GM11168 (cell line): ENCODE data around the gene DTL.

Experiments
- in situ Hi-C: fragments of 300-500 bp; cut with MboI; formaldehyde crosslinking; loops from one replicate; pipeline ENCODE4 v1.12.0; 2022; ENCODE audit warnings: low sequenced_read_pairs; ENCODE audit not compliant: unreplicated experiment

The DTL gene

DNA sequence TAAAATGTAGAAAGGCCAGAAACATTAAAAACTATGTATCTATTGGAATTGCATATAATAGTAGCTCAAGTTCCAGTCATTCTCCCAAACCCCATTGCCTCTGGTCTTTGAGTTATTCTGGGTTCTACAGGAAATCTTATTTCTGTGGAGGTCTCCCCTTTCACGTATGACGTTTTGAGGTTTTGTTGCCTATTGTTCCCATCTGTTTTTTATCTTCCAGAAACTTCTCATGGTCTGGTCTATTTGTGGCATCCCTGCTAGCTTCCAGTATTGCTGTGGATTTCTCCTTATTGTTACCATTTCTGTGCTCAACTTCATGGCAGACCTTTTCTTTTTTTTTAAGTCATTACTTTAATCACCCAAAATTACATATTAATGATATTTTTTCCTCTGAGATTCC lies 43.3 kb downstream of the DTL start:
- in situ Hi-C loops = no loop called here

DNA sequence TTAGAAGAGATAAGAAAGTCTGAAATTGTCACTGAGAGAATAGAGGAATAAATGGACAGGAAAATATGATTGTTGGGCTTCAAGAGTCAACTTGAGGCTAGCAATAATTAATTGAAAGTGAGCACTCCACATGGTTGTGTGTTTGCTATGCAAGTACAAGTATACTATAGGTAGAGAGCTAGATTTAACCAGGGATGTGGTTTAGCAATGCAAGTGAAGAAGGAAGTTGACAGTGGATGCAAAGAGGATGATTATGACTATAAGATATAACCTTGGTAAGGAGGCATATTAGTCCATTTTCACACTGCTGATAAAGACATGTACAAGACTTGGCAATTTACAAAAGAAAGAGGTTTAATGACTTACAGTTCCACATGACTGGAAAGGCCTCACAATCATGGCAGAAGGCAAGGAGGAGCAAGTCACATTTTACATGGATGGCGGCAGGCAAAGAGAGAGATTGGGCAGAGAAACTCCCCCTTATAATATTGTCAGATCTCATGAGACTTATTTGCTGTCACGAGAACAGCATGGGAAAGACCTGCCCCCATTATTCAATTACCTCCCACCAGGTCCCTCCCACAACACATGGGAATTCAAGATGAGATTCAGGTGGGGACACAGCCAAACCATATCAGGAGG lies 47.3 kb downstream of the DTL start:
- in situ Hi-C loops = no loop called here

DNA sequence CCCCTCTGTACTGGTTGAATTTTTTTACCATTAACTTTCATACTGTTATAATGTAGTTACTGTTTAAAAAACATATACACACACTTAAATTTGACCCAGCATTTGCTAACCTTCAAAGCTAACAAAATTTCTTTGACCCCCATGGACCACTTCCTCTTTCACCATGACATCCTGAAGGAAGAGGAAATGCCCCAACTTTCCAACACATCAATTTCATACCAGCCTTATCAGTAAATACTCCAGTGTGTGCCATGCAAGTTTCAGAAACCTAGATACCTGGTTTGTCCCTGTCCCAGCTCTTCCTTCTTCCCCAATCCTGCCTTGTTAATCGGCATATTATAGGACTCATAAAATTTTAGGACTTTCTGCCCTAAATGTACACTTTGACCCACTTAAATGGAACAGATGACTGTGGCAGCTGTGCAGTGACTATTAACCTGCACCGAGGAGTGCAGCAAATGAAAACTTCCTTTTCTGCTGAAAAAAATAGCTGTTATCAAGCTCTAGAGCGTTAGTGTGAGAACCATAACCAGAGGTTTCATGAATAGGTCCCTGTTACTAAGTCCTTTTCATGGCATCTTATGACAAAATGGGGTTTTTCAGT lies 54.1 kb downstream of the DTL start:
- in situ Hi-C loops = no loop called here

DNA sequence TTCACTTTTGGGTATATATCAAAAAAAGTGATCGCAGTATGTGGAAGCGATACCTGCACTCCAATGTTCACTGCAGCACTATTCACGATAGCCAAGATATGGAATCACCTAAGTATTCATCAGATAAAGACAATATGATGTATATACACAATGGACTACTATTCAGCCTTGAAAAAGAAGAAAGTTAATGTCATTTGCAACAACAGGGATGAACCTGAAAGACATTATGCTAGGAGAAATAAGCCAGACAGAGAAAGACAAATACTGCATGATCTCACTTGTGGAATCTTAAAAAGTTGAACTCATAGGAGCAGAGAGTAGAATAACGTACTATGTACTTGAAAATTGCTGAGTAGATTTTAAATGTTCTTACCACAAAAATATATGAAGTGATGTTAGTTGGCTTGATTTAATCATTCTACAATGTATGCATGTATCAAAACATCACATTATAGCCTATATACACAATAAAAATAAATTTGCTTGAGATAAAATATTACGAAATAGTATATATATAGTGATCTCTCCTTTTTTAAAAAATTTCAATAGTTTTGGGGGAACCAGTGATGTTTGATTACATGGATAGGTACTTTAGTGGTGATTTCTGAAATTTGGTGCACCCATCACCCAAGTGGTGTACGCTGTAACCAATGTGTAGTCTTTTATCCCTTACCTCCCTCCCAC lies 56.0 kb downstream of the DTL start:
- in situ Hi-C loops = no loop called here

DNA sequence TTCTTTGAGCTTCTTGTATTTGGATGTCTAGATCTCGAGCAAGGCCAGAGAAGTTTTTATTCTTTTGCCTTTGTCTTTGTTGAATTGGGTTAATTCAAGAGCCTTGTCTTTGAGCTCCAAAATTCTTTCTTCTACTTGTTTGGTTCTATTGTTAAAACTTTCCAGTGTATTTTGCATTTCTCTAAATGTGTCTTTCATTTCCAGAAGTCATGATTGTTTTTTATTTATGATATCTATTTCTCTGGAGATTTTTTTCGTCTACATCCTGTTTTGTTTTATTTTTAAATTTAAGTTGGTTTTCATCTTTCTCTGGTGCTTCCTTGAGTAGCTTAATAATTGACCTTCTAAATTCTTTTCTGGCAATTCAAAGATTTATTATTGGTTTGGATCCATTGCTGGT lies 61.8 kb downstream of the DTL start:
- in situ Hi-C loops = no loop called here

DNA sequence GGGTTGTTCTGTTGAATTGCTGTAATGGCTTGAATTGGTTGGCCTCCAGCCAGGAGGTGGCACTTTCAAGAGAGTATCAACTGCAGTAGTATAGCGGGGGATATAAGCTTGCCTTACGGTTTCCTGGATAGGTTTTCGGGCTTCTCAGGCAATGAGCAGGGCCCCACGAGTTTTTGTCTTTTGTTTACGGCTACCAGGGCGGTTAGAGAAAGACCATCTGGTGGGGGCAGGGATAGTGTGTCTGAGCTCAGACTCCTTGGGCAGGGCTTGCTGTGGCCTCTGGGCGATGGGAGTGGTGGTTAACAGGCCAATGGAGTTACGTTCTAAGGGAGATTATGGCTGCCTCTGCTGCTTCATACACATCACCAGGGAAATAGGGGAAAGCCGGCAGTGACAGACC lies 62.8 kb downstream of the DTL start:
- in situ Hi-C loops = no loop called here

DNA sequence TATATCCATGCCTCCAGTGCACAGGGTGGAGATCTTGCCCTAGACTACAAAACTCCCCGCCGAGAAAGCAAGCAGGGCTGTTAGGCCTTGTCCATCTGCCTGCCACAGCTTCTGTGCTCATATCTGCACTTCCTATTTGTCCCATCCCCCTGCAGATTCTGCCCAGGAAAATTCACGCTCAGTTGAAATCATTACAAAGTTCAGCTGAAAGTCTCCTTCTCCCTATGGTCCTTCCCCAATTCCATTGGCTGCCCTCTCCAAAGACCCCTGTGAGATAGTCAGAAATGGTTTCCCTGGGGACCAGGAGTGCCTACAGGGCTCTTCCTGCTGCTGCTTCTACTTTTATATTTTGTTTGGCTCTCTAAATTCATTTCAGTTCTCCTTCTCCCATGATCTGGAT lies 63.2 kb downstream of the DTL start:
- in situ Hi-C loops = no loop called here

DNA sequence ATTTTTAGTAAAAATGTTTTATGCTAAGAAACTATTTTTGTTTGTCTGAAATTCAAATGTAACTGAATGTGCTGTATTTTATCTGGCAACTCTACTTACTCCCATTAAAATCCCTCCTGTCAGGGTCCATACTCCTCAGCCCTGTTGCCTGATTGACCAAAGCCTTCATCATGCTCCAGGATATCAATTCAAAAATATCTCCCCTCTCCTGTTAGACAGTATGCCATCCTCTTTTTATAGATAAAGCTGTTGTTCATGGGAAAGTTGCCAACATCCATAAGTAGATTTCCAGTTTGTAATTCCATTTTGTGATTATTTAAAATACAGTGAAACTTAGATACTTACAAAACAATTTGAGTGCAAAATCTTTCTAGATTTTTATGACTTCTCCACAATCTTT lies 65.7 kb downstream of the DTL start:
- in situ Hi-C loops = no loop called here

DNA sequence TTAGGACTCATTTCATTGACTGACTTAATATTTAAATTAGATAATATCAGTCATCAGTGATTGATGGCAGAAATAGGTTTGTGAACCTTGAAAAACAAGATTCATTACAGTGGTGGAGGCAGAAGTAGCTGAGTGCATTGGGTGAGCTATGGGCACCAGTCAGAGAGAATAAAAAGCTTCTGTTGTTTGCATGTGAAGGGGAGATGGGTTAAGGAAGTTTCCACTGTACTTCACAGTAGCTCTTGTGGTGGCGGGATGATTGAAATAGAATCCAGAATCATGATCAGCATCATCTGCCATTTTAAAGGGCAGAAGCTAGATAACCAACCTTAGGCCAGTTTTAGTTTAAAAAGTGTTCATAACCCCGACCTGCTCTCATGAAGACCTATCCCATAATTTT lies 66.2 kb downstream of the DTL start:
- in situ Hi-C loops = no loop called here

DNA sequence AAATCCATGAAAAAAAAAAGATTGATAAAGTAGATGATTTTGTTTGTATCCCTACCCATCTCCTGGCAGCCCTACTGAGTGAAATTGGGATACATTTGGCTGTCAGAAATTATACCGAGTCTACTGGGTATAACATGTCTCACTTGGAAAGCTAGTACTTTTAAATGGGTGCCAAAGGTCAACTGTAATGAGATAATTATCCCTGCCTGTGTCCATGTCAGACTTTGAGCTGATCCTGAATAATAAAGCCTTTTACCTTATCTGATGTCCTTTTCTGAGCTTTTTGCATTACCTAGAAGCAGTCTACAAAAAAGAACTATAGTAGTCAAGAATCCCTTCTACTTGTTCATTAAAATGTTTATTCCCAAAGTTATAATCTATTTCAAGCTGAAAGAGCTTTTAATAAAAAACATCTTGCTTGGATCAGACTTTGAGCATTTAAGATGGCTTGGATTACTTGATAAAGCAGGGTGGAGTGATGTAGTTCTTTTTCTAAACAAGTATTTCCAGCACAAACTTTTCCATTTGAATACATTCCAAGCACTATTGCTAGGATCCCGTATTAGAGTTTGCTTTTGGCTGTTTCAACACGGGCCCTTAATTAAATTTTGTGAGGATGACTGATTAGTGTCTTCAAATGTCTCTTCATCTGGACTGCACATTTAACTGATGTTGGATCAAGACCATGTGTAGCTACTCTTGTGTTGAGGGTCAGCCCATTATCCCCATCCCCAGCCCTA lies 69.2 kb downstream of the DTL start:
- in situ Hi-C loops = no loop called here

DNA sequence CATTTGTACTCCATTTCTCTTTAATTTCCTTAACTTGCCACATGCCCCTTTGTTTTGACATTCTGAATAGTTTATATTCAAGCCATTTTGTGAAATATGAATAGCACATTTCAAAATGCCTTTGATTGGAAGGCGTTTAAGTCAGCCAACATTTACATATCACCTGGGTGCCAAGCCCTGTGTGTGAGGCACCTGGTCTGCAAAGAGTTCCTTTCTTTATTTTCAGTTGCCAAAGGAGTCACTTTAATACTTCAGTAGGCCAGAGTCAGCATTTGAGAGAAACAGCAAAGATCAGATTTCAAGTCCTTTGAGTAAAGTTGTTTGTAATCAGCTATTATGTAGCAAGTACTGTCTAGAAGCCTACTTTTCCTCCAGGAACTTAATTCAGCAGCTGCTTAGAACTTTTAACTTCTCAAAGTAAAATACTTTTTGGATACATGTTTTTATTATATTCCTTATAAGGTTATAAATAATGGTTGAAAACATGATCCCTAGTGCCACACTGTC lies 70.8 kb downstream of the DTL start:
- in situ Hi-C loops = no loop called here

DNA sequence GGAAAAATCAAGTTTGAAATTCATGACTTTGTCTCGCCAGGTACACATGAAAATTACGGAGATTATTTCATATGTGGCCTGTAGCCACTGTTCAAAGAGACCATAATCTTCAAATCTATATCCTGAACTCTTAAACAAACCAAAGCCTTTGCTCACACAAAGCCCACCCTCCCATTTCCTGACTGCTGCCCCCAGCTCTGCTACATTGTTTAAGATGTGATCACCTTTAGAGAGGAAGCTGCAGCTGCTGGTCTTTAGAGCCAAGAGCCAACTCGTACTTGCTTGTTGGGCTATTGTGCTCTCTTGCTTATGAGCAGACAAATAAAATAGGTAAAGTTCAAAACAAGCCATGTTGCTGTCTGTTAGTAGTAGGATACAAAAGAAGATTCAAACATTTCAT lies 71.9 kb downstream of the DTL start:
- in situ Hi-C loops = no loop called here

DNA sequence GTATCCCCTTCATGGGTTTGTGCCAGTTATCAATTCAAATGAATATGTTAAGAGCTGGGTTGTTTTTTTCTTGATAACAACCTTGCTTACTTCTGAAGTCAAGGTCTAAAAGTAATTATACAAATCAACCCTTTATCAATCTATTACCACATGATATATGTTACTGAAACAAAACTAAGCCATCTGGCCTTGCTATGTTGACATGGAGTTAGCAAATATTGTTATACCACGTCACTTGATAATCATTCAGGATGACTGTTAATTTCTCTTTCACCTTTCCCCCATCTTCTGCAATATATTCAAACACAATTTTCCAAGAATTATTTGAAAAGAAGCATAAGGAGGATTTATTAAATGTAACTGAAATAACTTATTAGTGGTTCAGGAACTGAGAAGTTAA lies 72.6 kb downstream of the DTL start:
- in situ Hi-C loops = no loop called here

DNA sequence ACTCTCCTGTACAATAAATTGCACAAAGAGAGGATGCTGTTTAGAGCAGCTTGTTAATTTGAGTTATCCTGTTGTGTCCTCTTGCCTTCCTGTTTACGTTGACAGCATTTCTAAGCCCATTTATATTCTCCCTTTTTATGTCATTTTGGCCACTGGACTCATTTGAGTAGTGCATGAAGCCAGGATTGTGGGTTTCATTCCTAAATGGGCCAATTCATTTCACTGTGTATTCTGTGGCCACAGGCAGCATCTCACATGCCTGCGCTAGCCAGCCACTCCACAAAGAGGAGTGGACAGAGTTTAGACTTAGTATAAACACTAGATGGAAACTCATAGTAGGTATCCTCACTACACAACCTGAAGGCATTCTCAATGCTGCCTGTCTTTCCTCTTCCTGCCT lies 73.4 kb downstream of the DTL start:
- in situ Hi-C loops = no loop called here

DNA sequence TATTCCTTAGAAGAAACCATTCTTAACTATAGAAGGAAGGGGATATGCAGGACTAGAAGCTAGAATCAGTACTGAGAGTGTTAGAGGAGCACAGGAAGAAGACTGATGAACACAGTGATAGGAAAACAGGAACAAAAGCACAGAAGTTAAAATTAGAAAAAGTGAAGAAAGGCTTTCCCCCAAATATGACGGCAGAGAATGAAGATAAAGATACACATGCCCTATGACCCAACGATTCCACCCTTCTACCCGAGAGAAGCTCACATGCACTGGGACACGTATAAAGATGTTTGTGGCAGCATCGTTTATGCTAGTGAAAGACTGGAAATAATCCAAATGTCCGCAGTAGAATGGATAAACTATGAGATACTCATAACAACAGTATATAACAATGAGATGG lies 74.2 kb downstream of the DTL start:
- in situ Hi-C loops = no loop called here

DNA sequence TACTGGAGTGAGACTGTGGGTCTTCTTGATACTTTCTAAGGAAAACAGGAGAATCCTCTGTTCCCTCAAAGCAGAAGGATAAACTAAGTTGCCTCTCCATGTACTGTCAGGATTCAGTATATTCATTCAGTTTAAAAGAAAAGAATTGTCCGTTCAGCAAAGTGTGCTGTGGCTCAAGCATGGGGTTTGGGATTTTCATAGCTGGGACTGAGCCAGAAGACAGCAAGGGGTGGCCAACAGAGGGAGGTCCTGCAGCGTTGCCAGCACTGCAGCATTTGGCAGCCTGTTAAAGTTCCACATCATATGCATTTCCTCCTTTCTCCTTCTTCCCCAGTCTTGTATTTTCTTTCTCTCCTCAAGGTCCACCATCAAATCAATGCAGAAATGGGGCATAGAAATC lies 75.1 kb downstream of the DTL start:
- in situ Hi-C loops = no loop called here

DNA sequence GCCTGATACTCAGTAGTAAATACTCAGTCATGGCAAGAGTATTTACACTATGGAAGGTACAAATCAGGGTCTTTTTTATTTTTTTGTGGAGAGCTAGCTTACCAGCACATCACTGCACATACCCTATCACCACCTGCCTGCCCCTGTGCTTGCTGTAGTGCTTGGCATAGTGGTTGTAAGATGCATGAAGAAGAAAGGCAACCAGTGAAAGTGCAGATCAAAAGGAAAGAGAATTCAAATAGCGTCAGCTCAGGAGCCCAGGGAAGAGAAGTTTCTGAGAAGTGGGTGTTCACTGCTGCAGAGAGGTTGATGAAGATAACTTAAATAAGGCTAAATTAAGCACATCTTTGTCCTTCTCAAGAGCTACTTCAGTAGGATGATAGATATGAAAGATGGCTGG lies 76.0 kb downstream of the DTL start:
- in situ Hi-C loops = no loop called here

DNA sequence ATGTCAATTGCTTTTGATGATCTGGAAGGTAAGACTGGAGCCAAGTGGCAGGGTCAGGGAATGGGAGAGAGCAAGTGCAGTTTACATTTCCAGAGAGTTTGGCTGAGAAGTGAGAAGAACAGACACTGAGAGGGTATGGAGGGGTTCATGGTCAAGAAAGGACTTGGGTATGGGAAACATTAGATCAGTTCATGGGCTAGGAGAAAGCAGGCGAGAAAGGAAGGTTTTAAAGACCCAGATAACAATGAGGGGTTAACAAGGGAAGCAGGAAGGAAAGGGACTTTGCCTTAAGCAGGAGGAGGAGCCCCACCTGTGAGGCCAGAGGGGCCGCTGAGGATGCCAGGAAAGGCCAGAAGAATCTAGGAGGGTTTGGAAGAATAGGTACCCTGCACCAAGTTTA lies 78.2 kb downstream of the DTL start:
- in situ Hi-C loops = no loop called here

DNA sequence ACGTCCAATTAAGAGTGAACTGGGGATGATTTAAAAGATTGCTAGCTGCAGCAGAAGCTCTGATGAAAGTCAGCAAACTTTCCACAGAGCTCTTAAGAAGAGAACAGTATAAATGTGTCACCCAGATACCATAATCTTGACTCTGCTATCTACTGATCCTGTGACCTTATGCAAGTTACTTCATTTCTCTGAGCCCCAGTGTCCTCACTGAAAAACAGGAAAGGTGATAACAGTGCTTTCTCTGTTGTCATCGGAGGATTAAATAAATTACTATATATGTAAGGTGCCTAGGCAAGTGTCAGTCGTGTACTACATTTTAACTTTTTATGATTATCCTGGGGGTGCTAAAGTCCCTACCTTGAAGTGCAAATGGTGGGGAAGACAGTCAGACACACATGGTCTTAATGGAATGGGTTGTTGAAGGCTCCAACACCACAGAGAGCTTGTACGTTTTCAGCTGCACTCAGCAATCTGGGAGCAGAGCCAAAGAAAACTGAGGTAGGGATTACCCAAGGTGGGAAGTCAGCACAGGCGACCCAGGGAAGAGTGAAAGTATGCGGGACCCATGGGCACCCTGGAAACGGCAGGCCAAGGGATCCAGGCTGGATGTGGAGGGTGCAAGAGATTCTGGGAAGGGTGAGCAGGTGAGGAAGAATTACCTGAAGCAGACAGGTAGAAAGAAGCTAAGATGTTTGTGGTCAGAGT lies 82.8 kb downstream of the DTL start:
- in situ Hi-C loops = no loop called here

DNA sequence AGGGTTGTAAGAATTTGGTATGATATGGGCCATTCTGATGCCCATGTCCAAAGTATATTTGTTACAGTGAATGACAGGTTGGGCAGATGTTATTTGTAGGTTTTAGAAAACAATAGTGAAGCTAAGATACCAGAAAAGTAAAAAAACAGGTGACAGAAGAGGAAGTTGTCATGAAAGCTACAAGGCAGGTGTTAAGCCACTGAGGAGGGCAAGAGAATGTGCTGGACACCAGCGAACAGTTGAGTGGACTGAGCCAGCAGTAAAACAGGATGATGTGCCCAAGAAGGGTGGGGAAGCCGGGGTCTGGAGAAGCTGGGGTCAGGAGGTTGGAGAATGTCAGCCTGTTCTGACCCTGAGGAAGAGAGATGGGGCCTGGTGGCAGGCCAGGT lies 83.3 kb downstream of the DTL start:
- in situ Hi-C loops = no loop called here
